H1 (cell line): ENCODE measurements around the gene MYPN.

Source experiments
- ATF2 ChIP-seq: IDR thresholded peaks from 2 replicates; pipeline ENCODE4 v1.6.1; 2012; ENCODE audit warnings: low read length, inconsistent platforms
- BACH1 ChIP-seq: IDR thresholded peaks from 2 replicates; pipeline ENCODE4 v1.6.1; 2012; ENCODE audit warnings: low read length, improper control_type of control experiment
- BRCA1 ChIP-seq: IDR thresholded peaks from 2 replicates; pipeline ENCODE4 v1.6.1; 2012; ENCODE audit warnings: low read depth, low read length, improper control_type of control experiment
- CREB1 ChIP-seq: IDR thresholded peaks from 2 replicates; pipeline ENCODE4 v1.6.1; 2012; ENCODE audit warnings: inconsistent platforms
- EP300 ChIP-seq, 2 experiments: IDR thresholded peaks; 1 replicate in 1 of 2; 2 replicates in 1 of 2; pipeline ENCODE4 v1.6.1; 2011 to 2012; ENCODE audit warnings: low read depth in 2 of 2, low read length in 2 of 2, mild to moderate bottlenecking in 2 of 2, borderline replicate concordance in 1 of 2, inconsistent platforms in 1 of 2, moderate library complexity in 1 of 2
- JUN ChIP-seq: IDR thresholded peaks from 2 replicates; pipeline ENCODE4 v1.6.1; 2011; ENCODE audit warnings: low read depth, mild to moderate bottlenecking, improper control_type of control experiment, low read length
- POLR2A ChIP-seq, 2 experiments: IDR thresholded peaks; 1 replicate in 1 of 2; 2 replicates in 1 of 2; pipeline ENCODE4 v1.6.1; 2011; ENCODE audit warnings: low read depth in 2 of 2, low read length in 2 of 2, mild to moderate bottlenecking in 2 of 2; ENCODE audit errors: control extremely low read depth in 1 of 2
- RAD21 ChIP-seq, 2 experiments: IDR thresholded peaks in 1 of 2; conservative IDR thresholded peaks in 1 of 2; 2 replicates each; pipeline ENCODE4 v1.6.1; 2011; ENCODE audit warnings: low read depth in 2 of 2, low read length in 2 of 2, improper control_type of control experiment in 1 of 2, inconsistent platforms in 1 of 2, mild to moderate bottlenecking in 1 of 2, moderate library complexity in 1 of 2
- SIRT6 ChIP-seq: IDR thresholded peaks from one replicate; pipeline ENCODE4 v1.7.1; 2012; ENCODE audit warnings: low read length, inconsistent platforms
- SP1 ChIP-seq: IDR thresholded peaks from 2 replicates; pipeline ENCODE4 v1.6.1; 2011; ENCODE audit warnings: low read depth, low read length
- SRF ChIP-seq: IDR thresholded peaks from 2 replicates; pipeline ENCODE4 v1.6.1; 2011; ENCODE audit warnings: mild to moderate bottlenecking, low read depth, low read length, moderate library complexity
- TF ChIP-seq, protein P1 (sequence below), 3 experiments: IDR thresholded peaks; 1 replicate in 2 of 3; 2 replicates in 1 of 3; pipeline versions ENCODE4 v1.5.1 to v1.6.1; 2011; ENCODE audit warnings: low read length in 3 of 3, mild to moderate bottlenecking in 3 of 3, inconsistent platforms in 2 of 3, low read depth in 1 of 3, moderate library complexity in 1 of 3; ENCODE audit not compliant: insufficient read depth in 1 of 3; ENCODE audit errors: control extremely low read depth in 1 of 3

DNA sequence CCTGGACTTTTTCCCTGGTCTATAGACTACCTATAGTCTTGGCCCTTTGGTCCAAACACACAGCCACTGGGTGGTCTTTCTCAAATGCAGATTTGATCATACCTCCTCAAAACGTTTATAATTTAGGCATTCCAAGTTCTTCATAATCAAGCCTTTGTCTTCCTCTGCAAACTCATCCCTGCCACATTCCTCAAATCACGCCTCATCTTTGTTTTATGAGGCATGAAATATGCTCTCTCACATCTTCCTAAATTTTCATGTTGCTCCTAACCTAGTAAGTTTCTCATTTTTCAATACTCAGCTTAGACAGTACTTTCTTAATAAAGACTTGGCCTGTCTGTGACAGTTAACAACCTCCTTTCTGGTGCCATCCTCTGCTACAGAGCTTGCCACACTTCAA, 23.3 kb upstream of the MYPN start:
- TF ChIP-seq, protein P1, sequence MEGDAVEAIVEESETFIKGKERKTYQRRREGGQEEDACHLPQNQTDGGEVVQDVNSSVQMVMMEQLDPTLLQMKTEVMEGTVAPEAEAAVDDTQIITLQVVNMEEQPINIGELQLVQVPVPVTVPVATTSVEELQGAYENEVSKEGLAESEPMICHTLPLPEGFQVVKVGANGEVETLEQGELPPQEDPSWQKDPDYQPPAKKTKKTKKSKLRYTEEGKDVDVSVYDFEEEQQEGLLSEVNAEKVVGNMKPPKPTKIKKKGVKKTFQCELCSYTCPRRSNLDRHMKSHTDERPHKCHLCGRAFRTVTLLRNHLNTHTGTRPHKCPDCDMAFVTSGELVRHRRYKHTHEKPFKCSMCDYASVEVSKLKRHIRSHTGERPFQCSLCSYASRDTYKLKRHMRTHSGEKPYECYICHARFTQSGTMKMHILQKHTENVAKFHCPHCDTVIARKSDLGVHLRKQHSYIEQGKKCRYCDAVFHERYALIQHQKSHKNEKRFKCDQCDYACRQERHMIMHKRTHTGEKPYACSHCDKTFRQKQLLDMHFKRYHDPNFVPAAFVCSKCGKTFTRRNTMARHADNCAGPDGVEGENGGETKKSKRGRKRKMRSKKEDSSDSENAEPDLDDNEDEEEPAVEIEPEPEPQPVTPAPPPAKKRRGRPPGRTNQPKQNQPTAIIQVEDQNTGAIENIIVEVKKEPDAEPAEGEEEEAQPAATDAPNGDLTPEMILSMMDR (IDR thresholded peaks at IDR 0.05; ENCODE audit: control extremely low read depth in 1 of 3, insufficient read depth in 1 of 3, low read depth in 1 of 3, low read length in 3 of 3), result no peak
- TF ChIP-seq SP1, result no peak
- no peak for TF ChIP-seq RAD21 (IDR thresholded peaks at IDR 0.05 in 1 of 2, conservative IDR thresholded peaks at IDR 0.05 in 1 of 2; ENCODE audit: low read depth in 2 of 2, low read length in 2 of 2)
- TF ChIP-seq JUN, result no peak
- TF ChIP-seq POLR2A (IDR thresholded peaks at IDR 0.05; ENCODE audit: control extremely low read depth in 1 of 2, low read depth in 2 of 2, low read length in 2 of 2), result no peak
- no peak for TF ChIP-seq EP300 (IDR thresholded peaks at IDR 0.05; ENCODE audit: borderline replicate concordance in 1 of 2, low read depth in 2 of 2, low read length in 2 of 2)
- no peak for TF ChIP-seq BRCA1
- TF ChIP-seq SIRT6, result no peak
- TF ChIP-seq BACH1, result no peak
- TF ChIP-seq SRF, result no peak
- TF ChIP-seq ATF2, result no peak
- TF ChIP-seq CREB1, result no peak
